Endothelial cell of umbilical vein (primary cell): ENCODE results near the gene GRIN2D.

Source experiments
- EZH2 ChIP-seq: IDR thresholded peaks from 2 replicates; pipeline ENCODE4 v1.6.1; 2012; ENCODE audit warnings: borderline replicate concordance, low read depth, mild to moderate bottlenecking, moderate library complexity, low read length, inconsistent platforms; ENCODE audit not compliant: severe bottlenecking
- MAX ChIP-seq: IDR thresholded peaks from 2 replicates; pipeline ENCODE4 v1.6.1; 2011; ENCODE audit not compliant: insufficient read depth, insufficient read length
- POLR2A ChIP-seq: IDR thresholded peaks from 2 replicates; pipeline ENCODE4 v1.6.1; 2012; ENCODE audit warnings: low read depth, mild to moderate bottlenecking, control low read depth, low read length
- TF ChIP-seq, protein P1 (sequence below), 2 donors: IDR thresholded peaks; 1 replicate in 1 of 2; 2 replicates in 1 of 2; pipeline ENCODE4 v1.5.1; 2011; ENCODE audit warnings: low read length in 2 of 2, mild to moderate bottlenecking in 2 of 2, moderate library complexity in 2 of 2, control low read depth in 1 of 2, inconsistent platforms in 1 of 2, low read depth in 1 of 2; ENCODE audit not compliant: insufficient read depth in 1 of 2; ENCODE audit errors: extremely low read depth in 1 of 2

- no peak for TF ChIP-seq POLR2A
- no peak for TF ChIP-seq MAX
- no peak for TF ChIP-seq EZH2
- TF ChIP-seq, protein P1, sequence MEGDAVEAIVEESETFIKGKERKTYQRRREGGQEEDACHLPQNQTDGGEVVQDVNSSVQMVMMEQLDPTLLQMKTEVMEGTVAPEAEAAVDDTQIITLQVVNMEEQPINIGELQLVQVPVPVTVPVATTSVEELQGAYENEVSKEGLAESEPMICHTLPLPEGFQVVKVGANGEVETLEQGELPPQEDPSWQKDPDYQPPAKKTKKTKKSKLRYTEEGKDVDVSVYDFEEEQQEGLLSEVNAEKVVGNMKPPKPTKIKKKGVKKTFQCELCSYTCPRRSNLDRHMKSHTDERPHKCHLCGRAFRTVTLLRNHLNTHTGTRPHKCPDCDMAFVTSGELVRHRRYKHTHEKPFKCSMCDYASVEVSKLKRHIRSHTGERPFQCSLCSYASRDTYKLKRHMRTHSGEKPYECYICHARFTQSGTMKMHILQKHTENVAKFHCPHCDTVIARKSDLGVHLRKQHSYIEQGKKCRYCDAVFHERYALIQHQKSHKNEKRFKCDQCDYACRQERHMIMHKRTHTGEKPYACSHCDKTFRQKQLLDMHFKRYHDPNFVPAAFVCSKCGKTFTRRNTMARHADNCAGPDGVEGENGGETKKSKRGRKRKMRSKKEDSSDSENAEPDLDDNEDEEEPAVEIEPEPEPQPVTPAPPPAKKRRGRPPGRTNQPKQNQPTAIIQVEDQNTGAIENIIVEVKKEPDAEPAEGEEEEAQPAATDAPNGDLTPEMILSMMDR (IDR thresholded peaks at IDR 0.05; ENCODE audit: extremely low read depth in 1 of 2, insufficient read depth in 1 of 2, low read depth in 1 of 2, low read length in 2 of 2): no peak
Measured at GRCh38 chr19:48385461-48386087, 7.9 kb upstream of the GRIN2D start.
